HL-60/S4 (cell line): ENCODE results near the gene FBXL20.
"Not testable (repeated sequence)": the region's sequence is repeated elsewhere in the genome, so short reads cannot be mapped to it uniquely, and the experiment has no call there.

Experiments used
- in situ Hi-C: fragments of 300-500 bp; cut with MboI; formaldehyde crosslinking; loops from 2 replicates; pipeline ENCODE4 v1.14.3; 2022; ENCODE audit warnings: low sequenced_read_pairs

Gene FBXL20

DNA sequence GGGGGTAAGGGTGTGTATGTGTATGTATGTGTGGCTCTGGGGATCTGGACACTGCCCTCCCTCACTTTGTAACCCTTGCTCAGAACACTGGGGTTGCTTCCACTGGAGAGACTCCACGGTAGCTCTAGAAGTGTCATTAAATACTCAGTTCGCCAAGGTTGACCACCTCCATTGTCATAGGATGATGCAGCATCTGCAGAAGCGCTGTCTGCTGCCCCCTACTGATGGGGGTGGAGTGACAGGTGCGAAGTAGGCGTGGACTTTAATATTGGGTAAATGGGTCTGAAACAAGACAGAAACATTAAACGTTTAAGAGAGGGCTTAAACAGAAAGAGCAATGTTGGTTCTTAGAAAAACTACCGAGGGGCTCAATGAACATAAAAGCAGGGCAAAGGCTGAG, 140.1 kb downstream of the FBXL20 start:
- in situ Hi-C loops, result no loop called here

DNA sequence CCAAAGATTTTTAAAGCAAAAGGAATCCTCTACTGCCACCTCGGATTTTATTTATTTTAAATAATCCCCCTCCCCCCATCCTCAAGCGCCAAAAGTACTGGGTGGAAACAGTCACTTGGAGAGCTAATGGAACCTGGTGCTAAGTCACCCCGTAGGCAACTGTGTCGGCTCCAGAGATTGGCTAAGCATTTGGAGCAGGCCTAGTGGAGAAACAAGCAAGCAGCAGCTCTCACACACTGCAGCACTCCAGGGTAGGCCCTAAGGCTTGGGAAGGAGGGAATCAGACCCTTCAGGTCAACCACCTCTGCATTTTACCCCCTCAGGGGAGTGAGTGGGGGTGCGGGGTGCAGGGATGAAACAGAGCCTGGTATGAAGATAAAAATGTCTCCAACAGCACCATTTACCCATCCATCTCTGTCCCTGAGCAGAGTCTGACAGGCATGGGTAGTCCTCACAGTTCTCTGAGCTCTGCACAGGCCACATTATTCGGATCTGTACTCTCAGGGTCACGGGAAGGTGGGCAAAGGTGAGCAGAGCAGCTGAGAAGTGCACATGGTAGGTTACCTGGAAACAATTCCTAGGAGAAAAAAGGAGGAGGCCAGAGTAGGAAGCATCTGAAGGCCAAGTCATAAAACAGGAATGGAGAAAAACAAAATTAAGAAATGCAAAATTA, 148.5 kb downstream of the FBXL20 start:
- in situ Hi-C loops, result no loop called here

DNA sequence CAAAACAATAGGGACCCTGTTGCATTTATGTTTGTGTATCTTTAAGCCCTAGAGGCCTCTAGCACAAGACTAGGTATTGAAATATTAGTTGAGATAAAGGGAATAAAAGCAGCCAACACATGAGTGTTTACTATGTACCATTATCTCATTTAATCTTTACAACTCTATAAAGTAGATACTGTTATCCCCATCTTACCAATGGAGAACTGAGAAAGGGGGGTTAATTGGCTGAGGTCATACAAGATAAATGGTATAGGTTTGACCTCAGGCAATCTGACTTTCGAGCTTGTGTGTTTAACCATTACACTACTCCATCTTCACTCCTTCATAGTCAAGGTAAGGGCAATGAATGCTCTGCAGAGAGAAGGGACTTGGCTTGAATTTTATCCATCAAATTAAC, 149.4 kb downstream of the FBXL20 start:
- in situ Hi-C loops, result no loop called here

DNA sequence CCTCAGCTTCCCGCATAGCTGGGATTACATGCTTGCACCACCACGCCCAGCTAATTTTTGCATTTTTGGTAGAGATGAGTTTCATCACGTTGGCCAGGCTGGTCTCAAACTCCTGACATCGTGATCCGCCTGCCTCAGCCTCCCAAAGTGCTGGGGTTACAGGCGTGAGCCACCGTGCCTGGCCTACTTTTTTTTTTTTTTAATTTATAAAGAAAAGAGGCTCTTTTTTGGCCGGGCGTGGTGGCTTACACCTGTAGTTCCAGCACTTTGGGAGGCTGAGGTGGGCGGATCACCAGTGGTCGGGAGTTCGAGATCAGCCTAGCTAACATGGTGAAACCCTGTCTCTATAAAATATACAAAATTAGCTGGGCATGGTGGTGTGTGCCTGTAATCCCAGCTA, 151.3 kb downstream of the FBXL20 start:
- in situ Hi-C loops, result not testable (repeated sequence)

DNA sequence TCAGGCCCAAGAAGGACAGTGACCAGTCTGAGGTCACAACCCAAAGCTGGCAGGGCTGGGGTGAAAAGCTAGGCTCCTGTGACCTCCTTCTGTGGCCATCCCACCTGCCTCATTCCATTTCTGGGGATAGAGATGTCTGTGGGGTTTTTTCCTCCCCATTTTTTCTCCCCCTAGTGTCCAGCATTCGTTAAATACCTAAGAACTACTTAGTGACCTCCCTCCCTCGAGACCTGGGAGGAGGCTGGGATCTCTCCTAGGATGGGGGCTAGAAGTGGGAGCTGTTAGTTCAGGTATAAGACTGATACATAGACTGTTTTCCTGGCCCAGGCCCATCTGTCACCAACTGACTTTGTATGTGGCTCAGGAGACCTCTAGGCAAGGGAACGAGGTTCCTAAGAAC, 155.2 kb downstream of the FBXL20 start:
- in situ Hi-C loops, result no loop called here

GRCh38 chr17:39244600-39245570, 156.5 kb downstream of the FBXL20 start:
- in situ Hi-C loops, result no loop called here

DNA sequence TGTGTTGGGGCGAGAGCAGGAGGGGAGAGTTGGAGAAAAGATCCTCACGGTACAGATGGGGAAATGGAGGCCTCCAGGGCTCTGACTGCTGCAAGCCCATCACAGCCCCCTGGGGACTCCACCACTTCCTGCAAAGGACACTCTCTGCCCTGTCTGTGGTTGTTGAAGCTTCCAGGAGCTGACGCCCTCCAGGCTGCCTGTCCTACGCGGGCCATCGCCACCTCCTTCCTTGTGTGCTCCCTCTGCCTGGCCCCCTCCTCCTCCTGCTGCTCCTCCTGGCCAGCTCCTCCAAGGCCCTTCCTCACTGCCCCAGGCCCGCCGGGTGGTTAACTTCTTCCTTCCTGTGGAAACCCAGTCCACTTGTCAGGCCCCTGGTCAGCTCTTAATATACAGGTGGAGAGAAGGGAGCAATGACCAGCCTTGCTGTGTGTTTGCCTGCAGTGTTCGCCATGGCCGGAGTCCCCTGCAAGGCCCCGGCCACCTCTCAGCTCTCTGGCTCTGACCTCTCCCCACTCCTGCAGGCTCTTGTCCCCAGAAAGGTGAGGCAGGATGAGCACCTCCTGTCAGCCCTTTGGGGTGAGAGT, 157.3 kb downstream of the FBXL20 start:
- in situ Hi-C loops, result no loop called here

DNA sequence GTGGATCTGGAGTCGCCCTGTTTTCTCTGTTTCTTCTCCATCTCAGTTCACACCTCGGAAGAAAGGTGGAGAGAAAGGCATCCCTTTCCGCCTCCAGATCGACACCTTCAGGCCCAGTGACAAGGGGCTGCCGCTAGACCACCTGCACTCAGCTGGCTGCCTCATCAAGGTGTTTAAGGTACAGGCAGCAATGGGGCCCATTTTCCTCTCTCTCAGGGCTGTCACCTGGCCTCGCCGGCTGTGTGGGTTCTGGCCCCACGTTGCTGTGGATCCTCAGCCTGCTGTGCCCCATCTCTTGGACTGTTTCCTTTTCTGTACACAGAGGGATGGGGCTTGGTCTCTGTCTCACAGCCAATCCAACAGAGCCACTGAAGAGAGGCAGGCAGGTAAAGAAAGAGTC, 158.3 kb downstream of the FBXL20 start:
- in situ Hi-C loops, result no loop called here

- in situ Hi-C loops, result no loop called here
Observed at GRCh38 chr17:39240631-39241030, 160.8 kb downstream of the FBXL20 start.

- in situ Hi-C loops, result no loop called here
Observed at GRCh38 chr17:39239640-39240314, 161.6 kb downstream of the FBXL20 start.

GRCh38 chr17:39238311-39238972, 163.0 kb downstream of the FBXL20 start:
- in situ Hi-C loops, result no loop called here

DNA sequence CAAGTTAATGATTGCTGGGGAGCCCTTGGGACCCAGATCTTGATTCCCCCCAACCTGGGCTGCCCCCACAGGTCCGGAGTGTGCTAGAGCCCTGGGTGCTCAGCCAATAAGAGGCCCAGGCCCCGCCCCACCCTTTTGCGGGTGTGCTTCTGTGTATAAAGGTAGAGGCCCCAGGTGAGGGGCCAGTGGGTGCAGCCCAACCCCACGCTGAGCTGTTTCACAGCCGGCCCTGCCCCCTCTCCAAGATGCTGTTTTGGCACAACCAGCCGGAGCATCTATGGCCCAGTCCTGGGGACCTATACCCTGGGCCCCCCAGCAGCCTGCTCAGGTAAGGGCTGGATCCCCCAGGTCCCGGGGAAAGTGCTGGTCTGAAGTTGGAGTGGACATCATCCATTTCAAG, 163.8 kb downstream of the FBXL20 start:
- in situ Hi-C loops, result no loop called here

DNA sequence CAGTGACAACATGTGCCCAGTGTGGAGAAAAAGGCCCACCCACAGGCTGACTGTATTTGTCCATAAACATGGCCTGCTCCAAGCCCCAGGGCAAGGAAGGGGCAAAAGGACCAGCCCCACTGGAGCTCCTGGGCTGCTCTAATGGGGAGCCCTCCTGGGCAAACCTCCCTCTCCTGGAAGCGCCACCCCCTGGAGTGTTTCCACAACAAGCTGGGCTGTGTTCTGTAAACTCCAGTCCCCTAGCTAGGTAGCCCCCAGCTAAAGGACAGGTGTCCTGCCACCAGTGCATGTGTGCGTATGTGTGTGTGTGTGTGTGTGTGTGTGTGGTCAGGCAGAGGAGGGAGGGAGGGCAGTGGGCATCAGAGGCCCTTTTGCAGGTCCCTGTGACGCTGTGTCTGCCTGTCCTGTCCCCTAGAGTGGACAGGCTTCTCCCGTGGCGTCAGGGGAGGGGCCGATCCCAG, 164.4 kb downstream of the FBXL20 start:
- in situ Hi-C loops, result no loop called here

DNA sequence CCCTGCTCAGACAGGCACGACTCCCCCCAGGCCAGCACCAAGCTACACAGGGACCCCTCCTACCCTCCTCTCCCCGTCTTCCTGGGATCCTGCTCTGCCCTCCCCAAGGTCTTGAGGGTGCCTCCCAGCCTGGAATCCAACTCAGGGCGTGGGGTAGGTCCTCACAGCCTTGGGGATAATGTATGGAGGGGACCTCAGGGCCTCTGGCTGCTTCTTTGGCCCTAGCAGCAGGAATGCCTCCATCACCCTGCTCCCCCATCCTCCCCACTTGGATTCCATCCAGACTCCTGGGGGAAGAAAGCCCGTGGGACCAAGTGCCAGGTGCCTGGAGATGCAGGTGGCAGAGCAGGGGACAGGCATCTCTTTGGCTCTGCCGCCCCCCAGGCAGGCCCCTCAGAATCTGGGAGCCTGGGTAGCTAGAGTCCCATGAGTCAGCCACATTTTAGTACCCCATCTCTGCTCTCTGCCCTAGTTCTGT, 164.9 kb downstream of the FBXL20 start:
- in situ Hi-C loops, result no loop called here

- in situ Hi-C loops, result no loop called here
Observed at GRCh38 chr17:39235555-39236449, 165.6 kb downstream of the FBXL20 start.

DNA sequence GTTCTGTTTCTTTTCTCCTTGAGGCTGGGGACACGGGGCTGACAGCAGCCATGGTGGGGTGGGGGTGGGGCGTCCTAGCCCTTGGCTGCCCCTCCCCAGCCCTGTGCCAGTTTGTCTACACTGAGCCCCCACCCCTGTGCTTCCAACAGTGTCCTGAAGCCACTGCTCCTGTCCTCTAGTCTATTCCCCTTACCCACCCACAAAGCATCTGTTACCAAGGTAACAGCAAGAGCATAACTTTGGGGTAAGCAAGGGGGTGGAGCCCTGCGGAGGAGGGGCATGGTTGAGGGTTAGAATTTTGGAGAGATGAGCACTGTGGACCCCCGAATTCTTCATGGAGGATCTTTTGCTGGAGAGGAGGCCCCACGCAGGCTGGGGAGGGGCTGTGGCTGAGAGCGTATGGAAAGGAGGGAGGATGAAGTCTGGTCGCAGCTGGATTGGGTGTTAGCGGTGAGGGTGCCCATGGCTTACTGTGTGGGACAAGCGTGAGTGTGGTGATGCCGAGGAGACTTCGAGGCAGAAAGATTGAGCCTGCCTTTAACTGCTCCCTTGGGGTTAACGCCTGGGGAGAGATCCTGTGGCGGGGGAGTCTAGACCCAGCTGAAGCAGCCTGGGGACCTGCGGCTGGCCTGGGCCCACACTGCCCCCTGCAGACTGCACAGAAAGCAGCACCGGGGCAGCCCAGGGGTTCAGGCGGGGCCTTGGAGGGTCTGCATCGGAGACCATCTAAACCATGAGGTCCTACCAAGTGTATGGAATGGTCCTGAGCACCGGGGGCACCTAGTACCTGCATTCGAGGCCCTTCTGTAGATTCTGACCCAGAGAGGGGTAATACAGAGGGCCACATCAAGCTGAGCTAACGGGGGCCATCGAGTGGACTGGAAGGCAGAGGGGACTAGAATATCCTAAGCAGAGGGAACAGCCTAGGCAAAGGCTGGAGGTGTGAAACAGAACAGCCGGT, 169.6 kb downstream of the FBXL20 start:
- in situ Hi-C loops, result no loop called here

GRCh38 chr17:39231091-39231561, 170.3 kb downstream of the FBXL20 start:
- in situ Hi-C loops, result no loop called here

DNA sequence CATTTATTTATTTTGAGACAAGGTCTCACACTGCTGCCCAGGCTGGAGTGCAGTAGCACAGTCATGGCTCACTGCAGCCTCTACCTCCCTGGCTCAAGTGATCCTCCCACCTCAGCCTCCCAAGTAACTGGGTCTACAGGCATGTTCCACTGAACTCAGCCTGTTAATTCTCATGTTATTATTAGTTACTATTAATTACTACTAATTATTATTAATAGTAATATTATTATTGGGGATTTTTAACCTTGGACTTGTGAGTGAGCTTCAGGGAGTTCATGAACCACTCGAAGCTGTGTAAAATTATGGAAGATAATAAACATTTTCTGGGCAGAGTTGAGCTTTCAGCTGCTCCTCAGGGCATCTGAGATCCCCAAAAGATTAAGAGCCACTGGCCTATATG, 171.1 kb downstream of the FBXL20 start:
- in situ Hi-C loops, result no loop called here
